ENCODE data around the gene TCEA3.

DNA sequence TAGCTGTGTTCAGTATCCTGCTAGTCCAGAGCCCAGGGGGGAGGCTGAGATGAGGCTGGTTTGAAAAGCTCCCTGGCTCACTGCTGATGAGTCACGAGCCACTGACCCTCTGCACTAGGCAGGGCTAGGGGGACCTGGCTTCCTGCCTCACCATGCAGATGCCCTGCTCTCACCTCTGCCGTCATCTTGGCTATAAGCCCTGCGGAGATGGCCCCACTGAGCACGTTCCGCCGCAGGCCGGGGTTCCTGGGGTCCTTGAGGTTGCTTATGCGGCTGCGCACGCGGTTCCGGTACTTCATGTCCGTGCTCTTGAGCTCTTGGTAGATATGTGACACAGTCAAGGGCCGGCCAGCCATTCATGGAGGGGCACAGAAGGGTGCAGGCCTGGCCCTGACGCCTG lies 30.8 kb downstream of the TCEA3 start:
- TF ChIP-seq, protein P1, sequence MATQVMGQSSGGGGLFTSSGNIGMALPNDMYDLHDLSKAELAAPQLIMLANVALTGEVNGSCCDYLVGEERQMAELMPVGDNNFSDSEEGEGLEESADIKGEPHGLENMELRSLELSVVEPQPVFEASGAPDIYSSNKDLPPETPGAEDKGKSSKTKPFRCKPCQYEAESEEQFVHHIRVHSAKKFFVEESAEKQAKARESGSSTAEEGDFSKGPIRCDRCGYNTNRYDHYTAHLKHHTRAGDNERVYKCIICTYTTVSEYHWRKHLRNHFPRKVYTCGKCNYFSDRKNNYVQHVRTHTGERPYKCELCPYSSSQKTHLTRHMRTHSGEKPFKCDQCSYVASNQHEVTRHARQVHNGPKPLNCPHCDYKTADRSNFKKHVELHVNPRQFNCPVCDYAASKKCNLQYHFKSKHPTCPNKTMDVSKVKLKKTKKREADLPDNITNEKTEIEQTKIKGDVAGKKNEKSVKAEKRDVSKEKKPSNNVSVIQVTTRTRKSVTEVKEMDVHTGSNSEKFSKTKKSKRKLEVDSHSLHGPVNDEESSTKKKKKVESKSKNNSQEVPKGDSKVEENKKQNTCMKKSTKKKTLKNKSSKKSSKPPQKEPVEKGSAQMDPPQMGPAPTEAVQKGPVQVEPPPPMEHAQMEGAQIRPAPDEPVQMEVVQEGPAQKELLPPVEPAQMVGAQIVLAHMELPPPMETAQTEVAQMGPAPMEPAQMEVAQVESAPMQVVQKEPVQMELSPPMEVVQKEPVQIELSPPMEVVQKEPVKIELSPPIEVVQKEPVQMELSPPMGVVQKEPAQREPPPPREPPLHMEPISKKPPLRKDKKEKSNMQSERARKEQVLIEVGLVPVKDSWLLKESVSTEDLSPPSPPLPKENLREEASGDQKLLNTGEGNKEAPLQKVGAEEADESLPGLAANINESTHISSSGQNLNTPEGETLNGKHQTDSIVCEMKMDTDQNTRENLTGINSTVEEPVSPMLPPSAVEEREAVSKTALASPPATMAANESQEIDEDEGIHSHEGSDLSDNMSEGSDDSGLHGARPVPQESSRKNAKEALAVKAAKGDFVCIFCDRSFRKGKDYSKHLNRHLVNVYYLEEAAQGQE (IDR thresholded peaks at IDR 0.05; ENCODE audit: insufficient replicate concordance, low read depth), result no peak
- TF ChIP-seq, protein P2, sequence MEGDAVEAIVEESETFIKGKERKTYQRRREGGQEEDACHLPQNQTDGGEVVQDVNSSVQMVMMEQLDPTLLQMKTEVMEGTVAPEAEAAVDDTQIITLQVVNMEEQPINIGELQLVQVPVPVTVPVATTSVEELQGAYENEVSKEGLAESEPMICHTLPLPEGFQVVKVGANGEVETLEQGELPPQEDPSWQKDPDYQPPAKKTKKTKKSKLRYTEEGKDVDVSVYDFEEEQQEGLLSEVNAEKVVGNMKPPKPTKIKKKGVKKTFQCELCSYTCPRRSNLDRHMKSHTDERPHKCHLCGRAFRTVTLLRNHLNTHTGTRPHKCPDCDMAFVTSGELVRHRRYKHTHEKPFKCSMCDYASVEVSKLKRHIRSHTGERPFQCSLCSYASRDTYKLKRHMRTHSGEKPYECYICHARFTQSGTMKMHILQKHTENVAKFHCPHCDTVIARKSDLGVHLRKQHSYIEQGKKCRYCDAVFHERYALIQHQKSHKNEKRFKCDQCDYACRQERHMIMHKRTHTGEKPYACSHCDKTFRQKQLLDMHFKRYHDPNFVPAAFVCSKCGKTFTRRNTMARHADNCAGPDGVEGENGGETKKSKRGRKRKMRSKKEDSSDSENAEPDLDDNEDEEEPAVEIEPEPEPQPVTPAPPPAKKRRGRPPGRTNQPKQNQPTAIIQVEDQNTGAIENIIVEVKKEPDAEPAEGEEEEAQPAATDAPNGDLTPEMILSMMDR (IDR thresholded peaks at IDR 0.05; ENCODE audit: insufficient read depth, low read length), result no peak
- TF ChIP-seq POLR2AphosphoS5 (IDR thresholded peaks at IDR 0.05; ENCODE audit: low read depth), result no peak

All from HL-60 (cell line).